GM04503 (cell line): ENCODE data around the gene ETNPPL.
A peak's percentile ranks its signal among the peaks of the same experiment; 100 is the strongest.
"Not testable (repeated sequence)": the region's sequence is repeated elsewhere in the genome, so short reads cannot be mapped to it uniquely, and the experiment has no call there.

Experiments used
- DNase-seq: peaks from one replicate; pipeline ENCODE4 v3.0.0-alpha.2; 2012; ENCODE audit warnings: low read depth

Gene ETNPPL

DNA sequence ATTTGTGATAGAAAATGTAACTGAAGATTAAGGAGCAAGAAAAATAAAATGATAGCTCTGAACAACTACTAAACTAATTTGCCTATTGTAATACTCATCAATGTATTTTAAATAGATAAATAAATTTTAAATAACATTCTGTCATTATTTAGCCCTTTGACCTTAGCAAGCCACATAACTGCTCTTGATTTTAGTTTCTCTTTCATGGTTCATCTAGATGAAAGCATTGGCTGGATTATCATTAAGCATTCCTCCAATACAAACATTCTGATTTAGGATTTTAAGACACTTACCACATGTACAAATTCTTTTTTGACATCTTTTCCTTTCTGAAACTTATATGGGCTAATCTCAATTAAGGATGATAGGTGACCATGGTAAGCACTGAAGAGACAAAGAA lies 8.5 kb downstream of the ETNPPL start:
- DNase-seq = no peak

DNA sequence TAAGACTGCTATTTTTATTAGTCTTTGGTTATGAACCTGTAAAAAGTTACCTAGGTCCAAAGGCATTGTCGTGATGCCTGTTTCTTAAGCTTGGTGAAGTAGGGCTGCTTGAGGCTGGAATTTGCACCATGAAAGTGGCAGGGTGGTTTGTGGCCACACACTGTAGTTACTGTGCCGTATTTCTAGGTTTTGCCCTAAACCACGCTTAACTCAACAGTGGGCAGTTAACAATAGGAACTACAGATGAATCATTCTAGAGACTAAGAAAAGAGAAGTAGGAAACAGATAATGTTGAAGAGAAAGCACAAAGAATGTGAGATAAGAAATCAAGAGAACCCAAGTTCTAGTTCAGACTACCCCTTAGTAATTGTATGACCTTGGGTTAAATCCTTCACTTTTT lies 11.5 kb downstream of the ETNPPL start:
- DNase-seq = no peak

DNA sequence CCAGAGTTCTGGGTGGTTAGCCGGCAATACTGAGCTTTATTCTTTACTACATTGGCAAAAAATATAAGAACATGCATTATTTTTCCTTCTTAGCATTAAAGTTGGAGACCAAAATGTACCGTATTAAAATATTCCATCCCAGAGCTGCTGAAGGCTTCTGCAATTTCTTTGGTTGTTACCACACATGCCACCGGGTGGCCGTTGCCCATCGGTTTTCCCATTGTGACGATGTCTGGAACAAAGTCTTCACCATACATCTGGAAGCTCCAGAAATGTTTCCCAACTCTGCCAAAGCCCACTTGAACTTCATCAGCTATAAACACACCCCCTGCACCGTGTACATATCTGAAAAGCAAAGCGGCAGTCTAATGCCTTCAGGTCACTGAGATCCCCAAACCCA lies 13.7 kb downstream of the ETNPPL start:
- no peak for DNase-seq

DNA sequence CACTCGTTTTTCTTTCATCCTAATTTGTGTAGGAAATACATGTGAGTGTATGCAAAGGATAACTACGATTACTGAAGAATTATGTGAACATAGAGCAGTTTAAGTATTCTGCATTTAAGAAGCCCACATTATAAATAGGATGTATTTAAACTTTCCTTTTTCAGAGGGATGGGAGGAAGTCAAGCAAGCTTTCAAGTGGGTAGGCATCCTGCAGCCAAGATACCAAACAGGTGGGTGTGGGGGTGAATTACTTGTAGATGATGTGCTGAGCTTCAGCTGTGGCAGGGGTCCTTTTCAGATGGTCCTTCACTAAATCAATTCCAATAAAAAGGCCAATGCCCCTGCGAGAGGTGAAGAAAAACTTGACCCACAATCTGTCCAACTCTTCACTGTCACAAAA lies 16.3 kb downstream of the ETNPPL start:
- DNase-seq = no peak

DNA sequence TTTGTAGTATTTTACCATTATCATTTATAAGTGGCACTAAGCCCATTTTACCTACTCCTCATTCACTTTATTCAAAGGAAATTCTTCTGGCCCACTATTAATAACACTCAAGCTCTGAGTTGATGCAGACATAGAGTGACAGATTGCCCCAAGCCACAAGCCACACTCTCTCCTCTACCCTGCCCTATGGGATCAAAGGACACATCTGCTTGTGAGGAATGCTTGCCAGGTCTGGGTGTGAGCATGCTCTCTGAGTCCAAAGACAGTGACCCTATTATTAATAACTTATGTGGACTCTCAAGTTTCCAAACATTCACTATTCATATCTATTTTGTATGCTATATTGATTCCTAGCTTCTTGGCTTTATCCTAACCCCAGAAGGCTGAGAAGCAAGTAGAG lies 18.5 kb downstream of the ETNPPL start:
- DNase-seq = no peak

DNA sequence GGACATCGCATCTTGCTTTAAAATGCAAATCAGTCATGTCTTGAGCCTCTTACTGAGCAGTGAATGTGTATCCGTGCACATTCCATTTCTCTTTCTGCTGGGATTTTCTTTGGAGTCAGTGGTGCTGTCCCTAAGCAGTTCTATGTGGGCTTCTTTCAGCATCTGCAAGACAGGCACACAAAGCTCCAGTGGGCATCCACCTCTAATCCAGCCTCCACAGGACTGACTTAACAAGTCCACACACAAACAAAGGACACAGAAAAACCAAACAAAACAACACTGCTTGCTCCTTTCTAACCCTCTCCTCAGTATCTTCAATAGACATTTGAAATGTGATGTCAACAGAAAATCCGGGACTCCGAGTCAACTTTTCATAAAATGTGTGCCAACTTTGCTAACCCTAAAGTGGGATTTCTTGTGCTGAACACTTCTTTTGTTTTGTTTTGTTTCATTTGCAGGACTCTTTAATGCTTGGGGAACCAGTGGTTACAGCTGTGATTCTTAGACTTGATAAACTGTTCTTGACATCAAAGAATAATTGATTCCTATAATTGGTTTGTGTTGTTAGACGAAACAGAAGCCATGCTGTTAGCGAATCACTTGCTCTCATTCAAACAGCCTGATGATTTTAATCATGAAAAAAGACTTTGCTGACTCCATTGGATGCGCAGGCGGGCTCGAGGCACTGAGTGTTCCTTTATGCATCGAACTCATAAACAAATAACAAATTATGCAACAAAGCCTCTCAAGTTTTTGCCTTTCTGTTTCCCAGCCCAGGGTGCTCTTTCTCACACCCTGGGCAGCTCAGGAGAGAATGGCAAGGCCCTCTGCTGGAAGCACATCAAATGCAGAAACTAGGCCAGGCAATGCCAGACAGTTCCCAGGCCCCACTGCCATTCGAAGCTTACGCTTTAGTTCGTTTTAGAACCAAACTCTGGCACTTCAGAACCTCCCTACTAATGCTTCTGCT lies 20.1 kb downstream of the ETNPPL start:
- no peak for DNase-seq

DNA sequence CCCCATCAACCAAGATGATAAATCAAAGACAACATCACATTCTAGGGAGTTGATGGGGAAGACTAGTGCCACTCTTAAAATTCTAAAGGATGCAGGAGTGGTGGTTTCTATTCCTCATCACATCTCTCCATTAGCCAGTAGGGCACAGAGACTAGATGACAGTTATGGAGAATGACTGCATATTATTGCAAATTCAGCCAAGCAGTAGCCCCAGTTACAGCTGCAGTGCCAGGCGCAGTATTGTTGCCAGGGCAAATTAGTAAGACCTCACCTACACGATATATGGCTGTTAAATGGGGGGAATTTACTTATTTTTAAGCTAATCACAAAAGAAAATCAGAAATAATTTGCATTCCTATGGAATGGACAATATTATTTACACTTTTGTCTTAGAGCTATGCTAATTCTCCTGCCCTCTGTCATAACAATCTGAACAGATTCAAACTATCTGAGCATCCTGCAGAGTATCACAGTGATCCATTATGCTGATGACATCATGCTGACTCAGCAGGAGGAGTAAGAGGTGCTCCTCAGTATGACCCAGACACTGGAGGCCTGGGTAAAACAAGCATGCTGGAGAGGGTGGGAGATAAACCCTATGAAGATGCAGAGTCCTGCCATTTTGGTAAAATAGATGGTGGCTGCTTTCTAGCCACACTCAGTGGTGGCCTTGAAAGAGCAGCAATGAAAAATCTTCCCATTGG lies 24.7 kb downstream of the ETNPPL start:
- no peak for DNase-seq

DNA sequence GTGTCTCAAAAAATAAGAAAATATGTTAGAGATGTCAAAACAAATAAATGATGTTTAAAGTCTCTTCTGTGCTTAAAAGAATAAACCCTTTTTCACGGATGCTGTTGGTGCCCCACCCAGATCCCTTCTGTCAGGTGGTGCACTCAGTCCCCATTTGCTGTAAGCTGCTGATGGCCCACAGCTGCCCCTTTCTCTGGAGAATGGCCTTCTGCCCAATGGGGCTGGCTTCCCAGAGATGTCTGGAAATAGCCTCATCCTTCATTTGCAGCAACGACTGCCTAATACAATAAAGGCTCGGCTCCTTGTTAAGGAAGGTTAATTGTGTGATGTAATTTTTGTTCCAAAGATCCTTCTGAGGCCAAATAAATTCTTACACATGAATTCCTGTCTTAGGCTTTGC lies 31.8 kb downstream of the ETNPPL start:
- no peak for DNase-seq

DNA sequence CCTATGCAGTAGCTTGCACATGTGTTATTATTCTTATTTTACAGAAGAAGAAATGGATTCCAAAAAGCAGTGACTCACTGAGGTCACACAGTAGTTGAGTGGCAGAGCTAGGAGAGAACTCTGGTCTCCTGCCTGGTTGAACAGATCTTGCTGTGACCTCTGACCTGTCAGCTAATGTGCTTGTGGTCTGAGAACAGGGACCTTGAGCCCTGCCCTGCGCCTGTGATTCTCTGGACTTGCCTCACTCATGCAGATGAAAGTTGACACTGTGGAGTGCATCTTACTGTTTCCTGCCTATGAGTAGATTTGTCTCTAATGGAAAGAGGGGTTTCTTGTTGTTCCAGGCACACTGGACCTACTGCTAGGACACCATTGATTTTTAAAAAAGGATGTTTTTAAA lies 32.3 kb downstream of the ETNPPL start:
- DNase-seq = no peak

DNA sequence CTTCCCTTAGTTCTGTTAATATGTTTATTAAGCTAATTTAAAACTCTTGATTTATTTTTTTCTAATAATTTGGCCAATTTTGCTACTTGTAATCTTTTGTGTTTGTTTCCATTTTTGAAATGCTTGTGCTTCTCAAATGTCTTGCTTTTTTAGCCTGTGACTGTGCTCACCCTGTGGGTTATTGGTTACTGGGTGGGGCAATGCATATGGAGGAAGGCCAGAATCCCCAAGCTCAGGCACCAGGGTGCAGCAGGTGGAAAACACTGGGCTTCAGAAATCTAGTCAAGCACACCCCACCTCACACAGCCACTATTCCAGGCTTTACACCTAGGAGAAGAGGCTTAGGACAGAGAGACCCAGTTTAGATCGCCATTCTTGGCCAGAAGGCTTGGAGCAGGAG lies 33.1 kb downstream of the ETNPPL start:
- DNase-seq = no peak

DNA sequence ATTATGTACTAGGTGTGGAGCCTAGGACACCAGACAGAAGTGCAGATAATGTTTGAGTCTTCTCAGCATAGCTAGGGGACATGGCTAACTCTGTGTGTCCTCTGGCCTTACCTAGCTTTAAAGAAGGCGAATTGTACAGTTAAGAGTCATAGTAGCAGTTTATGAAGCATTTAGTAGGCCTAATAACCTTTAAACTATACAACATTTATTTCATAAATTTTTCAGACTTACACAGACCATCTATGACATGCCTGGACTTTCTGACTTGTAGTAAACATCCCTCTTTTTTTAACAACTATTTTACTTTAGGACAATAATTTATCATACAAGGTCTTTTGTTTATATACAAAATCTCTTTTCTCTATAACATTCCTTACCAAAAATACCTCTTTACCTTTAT lies 37.4 kb downstream of the ETNPPL start:
- DNase-seq = no peak

DNA sequence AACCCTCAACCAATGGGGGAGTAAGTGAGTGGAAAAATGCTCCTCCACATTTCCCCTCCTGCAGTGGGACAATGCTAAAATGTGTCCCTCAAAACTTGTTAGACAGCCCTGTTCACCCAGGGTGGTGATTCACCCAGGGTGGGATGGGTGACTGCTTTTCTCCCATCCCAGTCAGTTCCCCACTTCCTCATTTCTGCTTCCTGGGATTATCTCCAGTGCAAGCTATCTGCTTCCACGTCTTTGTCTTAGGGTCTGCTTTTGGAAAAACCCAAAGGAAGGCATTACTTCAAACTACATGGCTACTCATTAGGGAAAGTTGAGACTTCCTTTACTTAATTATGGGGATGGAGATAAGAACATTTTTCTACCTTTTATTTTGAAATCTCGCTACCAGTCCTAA lies 45.5 kb downstream of the ETNPPL start:
- DNase-seq = no peak

DNA sequence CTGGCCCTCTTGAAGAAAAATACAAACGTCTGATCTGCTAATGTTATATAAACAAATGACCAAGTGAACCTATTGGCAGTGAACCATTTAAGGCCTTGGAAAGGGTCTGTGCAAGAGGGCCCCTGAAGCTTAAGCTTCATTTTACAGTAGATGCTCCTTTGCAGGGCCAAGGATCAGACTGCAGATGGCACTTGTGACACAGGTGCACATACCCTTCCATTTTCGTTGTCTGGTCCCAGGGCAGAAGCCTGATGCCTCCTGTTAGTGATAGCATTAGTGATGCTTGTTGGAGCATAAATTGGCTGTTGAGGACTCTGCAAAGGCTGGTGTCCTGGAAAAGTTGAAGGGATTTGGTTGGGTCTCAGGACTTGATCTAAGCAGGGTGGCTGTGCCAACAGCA lies 46.5 kb downstream of the ETNPPL start:
- no peak for DNase-seq

DNA sequence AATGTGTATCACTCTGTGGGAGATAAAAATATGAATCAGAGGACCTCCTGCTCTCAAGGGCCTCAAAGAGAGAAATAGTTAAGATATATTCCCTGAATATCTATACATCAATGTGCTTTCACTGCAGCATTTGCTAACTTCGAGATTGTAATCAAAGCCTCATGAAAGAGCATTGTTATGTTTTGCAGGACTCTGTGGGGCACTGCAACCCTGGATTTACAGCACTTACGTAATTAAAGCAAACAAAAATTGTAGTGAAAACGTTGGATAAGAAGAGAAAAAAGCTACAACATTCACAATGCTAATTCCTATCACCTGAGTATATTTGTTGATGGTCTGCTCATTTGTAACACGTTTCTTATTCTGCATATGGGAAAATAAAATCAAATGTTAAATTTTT lies 48.0 kb downstream of the ETNPPL start:
- DNase-seq = no peak

DNA sequence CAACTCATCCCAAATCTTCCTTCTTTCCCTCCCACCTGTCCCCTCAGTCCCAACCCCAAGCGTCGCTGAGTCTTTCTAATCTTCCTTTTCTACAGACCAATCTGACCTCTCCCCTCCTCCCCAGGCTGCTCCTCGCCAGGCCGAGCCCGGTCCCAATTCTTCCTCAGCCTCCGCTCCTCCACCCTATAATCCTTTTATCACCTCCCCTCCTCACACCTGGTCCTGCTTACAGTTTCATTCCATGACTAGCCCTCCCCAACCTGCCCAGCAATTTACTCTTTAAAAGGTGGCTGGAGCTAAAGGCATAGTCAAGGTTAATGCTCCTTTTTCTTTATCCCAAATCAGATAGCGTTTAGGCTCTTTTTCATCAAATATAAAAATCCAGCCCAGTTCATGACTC lies 52.3 kb downstream of the ETNPPL start:
- DNase-seq = not testable (repeated sequence)

DNA sequence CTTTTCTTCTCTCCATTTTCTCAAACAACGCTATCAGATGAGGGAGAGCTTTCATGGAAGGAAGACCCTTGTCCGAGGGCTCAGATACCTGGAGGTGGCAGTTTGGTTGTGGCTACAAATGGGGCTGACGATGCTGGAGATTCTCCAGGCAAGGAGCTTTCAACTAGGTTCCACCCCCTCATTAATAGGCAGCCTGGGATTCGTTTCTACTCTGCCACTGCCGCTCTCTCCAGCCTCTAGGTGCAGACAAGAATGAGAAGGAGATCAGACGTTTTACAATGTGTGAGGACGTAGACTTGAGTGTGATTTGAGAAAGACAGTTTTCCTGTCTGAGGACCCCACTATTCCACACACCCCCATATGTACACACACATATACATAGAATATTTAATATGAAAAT lies 53.1 kb downstream of the ETNPPL start:
- DNase-seq = no peak

DNA sequence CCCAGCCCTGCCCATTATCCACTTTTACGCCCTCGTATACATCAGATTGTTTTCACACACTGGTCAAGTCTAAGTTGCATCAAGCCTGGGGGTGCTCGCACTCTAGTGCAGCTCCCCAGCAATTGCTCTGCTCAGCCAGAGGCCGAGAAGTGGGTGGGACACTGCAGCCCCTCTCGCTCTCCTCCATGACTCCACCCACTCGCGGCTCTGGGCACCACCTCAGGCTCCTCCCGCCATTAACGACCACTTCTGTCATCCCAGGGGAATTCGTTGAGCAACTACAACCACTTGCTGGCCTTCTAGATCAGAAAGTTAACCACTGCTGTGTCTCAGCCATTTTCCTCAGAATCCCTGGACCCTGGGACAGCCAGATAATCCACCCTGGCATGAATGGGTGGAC lies 53.6 kb downstream of the ETNPPL start:
- no peak for DNase-seq

DNA sequence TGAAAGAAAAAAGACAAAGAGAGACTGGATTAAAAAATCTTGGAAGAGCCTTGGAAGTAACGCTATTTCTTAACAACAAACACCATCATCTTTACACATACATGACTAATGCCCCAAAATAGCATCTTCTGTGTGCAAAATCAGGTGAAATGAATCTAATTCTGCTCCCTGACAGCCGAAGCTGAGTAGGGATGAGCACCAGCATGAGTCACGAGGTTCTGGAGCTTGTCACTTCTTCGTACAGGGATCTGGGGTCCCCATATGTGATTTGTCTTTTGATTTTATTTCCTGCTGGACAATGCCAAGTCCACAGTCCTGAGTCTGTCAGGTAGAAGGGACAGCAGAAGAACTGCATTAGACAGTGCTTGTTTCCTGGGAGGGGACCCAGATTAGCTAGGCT lies 56.6 kb downstream of the ETNPPL start:
- no peak for DNase-seq

DNA sequence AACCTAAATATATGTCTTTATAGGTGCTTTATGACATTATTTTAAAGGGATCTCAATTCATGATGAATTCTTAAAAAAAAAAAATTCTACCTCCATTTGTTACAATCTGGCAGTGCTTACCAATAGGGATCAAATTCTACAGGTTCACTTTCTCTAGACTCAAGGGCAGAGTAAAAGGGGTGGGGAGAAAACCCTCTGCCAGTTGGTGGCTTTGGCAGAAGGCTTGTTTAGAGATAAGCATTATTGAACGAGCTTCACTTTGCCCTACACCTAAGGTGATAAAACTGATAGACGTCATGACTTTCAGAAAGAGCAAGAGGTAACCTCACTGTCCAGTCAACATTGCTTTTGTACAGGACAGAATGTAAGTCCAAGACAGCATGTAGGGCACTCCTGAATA lies 58.9 kb downstream of the ETNPPL start:
- DNase-seq = no peak

DNA sequence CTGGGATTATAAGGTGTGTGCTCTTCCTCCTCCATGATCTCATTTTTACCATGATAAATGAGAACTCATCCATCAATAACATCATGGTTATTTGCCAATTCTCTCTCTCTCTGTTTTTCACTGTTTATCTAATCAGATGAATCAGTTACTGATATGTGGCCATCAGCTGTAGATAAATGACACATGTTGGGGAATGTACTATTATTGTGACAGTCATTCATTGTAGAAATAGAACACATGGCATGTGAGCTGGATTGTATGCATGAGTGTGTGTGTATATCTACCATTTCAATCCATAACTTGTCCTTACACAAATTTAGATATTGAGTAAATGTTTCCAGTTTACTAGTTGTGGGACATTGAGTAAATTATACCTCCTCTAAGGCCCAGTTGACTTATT lies 59.5 kb downstream of the ETNPPL start:
- DNase-seq = no peak

DNA sequence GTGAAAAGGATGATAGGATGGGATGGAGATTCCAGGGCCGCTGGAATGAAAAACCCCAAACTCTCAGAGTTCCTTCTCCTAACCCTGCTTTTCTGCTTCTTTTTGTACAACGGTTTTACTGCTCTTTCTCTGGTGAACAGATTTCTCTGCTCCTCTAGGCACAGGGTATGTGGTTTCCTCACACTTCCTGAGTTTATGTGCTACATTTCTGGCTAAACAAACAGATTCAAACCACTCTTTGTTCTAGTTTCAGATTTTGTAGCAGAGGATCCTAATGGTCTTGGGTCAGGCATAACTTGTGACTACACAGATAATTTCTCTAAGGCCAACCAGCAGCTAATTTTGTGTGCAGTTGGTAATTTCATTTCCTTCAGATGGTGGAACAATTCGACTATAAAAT lies 59.9 kb downstream of the ETNPPL start:
- DNase-seq = no peak

DNA sequence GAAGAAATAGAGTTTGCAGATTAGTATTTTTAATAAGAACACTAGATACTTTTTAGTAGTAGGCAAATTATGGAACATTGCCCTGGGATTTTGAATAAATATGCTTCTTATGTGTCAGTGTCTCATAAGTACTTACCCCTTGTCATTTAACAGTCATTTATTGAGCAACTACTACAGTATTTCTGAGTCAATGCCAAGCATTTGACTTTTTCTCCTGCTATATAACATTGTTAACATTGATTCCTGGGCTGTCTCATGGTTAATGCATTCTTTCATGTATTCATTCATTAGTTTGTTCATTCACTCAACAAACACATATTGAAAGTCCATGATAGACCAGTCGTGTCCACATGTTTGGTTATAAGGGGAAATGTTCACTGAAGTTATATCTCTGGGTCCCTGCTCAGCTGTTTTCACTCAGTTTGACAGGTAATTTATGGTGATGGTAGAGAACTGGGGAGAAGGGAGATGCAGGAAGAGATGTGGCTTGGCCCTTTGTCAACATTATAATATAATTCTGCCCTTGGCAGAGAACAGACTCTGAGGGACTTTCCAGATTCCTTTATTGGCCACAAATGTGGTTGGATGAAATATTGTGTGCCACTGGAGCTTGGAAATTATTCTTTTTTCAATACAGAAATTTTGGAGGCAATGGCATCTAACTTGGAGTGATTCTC lies 62.6 kb downstream of the ETNPPL start:
- peak; percentile 38 for DNase-seq

DNA sequence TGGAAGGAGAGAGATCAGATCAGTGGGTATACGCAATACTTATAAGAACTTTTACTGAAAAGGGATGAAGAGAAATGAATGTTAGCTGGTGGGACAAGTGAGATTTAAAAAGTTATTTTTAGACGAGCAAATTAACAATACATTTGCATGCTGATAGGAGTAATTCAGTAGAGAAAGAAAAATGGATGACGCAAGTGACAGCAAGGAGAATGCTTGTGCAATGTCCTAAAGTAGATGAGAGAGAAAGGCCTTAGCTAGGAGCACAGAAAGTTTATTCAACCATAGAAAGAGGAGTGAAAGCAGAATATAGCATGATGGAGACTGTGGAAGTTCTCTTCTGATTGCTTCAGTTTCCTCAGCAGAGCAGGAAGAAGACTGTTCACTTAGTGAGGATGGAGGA lies 66.7 kb downstream of the ETNPPL start:
- no peak for DNase-seq
